GM12892 (cell line): ENCODE measurements around the gene RBL2.

Experiments
- POLR2A ChIP-seq: IDR thresholded peaks from 2 replicates; pipeline ENCODE4 v1.6.1; 2011; ENCODE audit warnings: low read depth, low read length, control low read depth
- TAF1 ChIP-seq: IDR thresholded peaks from 2 replicates; pipeline ENCODE4 v1.6.1; 2011; ENCODE audit warnings: low read depth, mild to moderate bottlenecking, control low read depth, low read length, borderline replicate concordance

GRCh38 chr16:53478965-53479364 is 44.7 kb downstream of the RBL2 start:
- TF ChIP-seq POLR2A (no peak), TAF1 (no peak)
